Muscle layer of duodenum (tissue), 2 donors: ENCODE data around the gene TBRG4.
"Not testable (repeated sequence)": the region's sequence is repeated elsewhere in the genome, so short reads cannot be mapped to it uniquely, and the experiment has no call there.

Source experiments
- H3K27ac ChIP-seq: one replicate; pipeline ENCODE4 v1.7.0; 2013; ENCODE audit warnings: mild to moderate bottlenecking, low read length
- H3K27me3 ChIP-seq: one replicate; pipeline ENCODE4 v1.7.0; 2013; ENCODE audit warnings: low read depth, mild to moderate bottlenecking, control low read depth, low read length
- H3K36me3 ChIP-seq, 2 donors: one replicate each; pipeline ENCODE4 v1.7.0; 2013; ENCODE audit warnings: low read length in 2 of 2, control low read depth in 1 of 2, mild to moderate bottlenecking in 1 of 2; ENCODE audit not compliant: insufficient read depth in 2 of 2, control insufficient read depth in 1 of 2
- H3K4me1 ChIP-seq, 2 donors: one replicate each; pipeline ENCODE4 v1.7.0; 2013; ENCODE audit warnings: low read length in 2 of 2, mild to moderate bottlenecking in 2 of 2, control low read depth in 1 of 2, moderate library complexity in 1 of 2; ENCODE audit not compliant: insufficient read depth in 2 of 2, control insufficient read depth in 1 of 2
- H3K4me3 ChIP-seq, 2 donors: one replicate each; pipeline ENCODE4 v1.7.0; 2013; ENCODE audit warnings: low read length in 2 of 2, low read depth in 1 of 2, mild to moderate bottlenecking in 1 of 2
- H3K9me3 ChIP-seq, 2 donors: one replicate each; pipeline ENCODE4 v1.7.0; 2013; ENCODE audit warnings: low read length in 2 of 2, control low read depth in 1 of 2, mild to moderate bottlenecking in 1 of 2; ENCODE audit not compliant: control insufficient read depth in 1 of 2
- donor health status: healthy.

TBRG4 gene

GRCh38 chr7:45153861-45154260, 42.4 kb upstream of the TBRG4 start:
- H3K27me3 ChIP-seq, H3K4me3 ChIP-seq, H3K27ac ChIP-seq, H3K9me3 ChIP-seq, H3K36me3 ChIP-seq, H3K4me1 ChIP-seq: not testable (repeated sequence)

GRCh38 chr7:45153233-45153632, 41.7 kb upstream of the TBRG4 start:
- Histone ChIP-seq H3K36me3 (no peaks in the 10 kb centered on the region), H3K4me1 (peaks cover 0 to 4% of the 10 kb centered on the region in 2 donors), H3K4me3 (no peak overlapping the region), H3K27me3 (peaks cover 4% of the 10 kb centered on the region), H3K27ac (no peak overlapping the region), H3K9me3 (no peaks in the 10 kb centered on the region)

GRCh38 chr7:45151967-45152366, 40.5 kb upstream of the TBRG4 start:
- Histone ChIP-seq H3K27ac (no peak overlapping the region), H3K4me3 (no peak overlapping the region), H3K36me3 (no peaks in the 10 kb centered on the region), H3K9me3 (no peaks in the 10 kb centered on the region), H3K27me3 (peaks cover 1% of the 10 kb centered on the region), H3K4me1 (peaks cover 0 to 4% of the 10 kb centered on the region in 2 donors)

GRCh38 chr7:45151131-45151684, 39.7 kb upstream of the TBRG4 start:
- Histone ChIP-seq H3K4me1 (peaks cover 0 to 4% of the 10 kb centered on the region in 2 donors), H3K27ac (no peak overlapping the region), H3K9me3 (no peaks in the 10 kb centered on the region), H3K36me3 (no peaks in the 10 kb centered on the region), H3K4me3 (no peak overlapping the region), H3K27me3 (no peaks in the 10 kb centered on the region)

- Histone ChIP-seq H3K27ac (no peak overlapping the region), H3K4me3 (no peak overlapping the region), H3K36me3 (no peaks in the 10 kb centered on the region), H3K27me3 (no peaks in the 10 kb centered on the region), H3K9me3 (no peaks in the 10 kb centered on the region), H3K4me1 (peaks cover 0 to 4% of the 10 kb centered on the region in 2 donors)
These were observed 38.7 kb upstream of the TBRG4 start for GRCh38 chr7:45150199-45150598.

- Histone ChIP-seq H3K4me1 (peaks cover 0 to under 1% of the 10 kb centered on the region in 2 donors), H3K27me3 (no peaks in the 10 kb centered on the region), H3K27ac (no peak overlapping the region), H3K9me3 (no peaks in the 10 kb centered on the region), H3K36me3 (no peaks in the 10 kb centered on the region), H3K4me3 (no peak overlapping the region)
These were observed 38.1 kb upstream of the TBRG4 start for GRCh38 chr7:45149606-45150005.

GRCh38 chr7:45148653-45148973, 37.1 kb upstream of the TBRG4 start:
- Histone ChIP-seq H3K27ac (no peak overlapping the region), H3K36me3 (no peaks in the 10 kb centered on the region), H3K27me3 (no peaks in the 10 kb centered on the region), H3K9me3 (no peaks in the 10 kb centered on the region), H3K4me3 (no peak overlapping the region), H3K4me1 (no peaks in the 10 kb centered on the region)

- Histone ChIP-seq H3K27me3 (no peaks in the 10 kb centered on the region), H3K27ac (no peak overlapping the region)
These were observed 36.6 kb upstream of the TBRG4 start for GRCh38 chr7:45147858-45148652.

GRCh38 chr7:45146531-45147379, 35.3 kb upstream of the TBRG4 start:
- Histone ChIP-seq H3K9me3 (no peaks in the 10 kb centered on the region), H3K27ac (no peak overlapping the region), H3K27me3 (no peaks in the 10 kb centered on the region), H3K36me3 (no peaks in the 10 kb centered on the region), H3K4me1 (no peaks in the 10 kb centered on the region), H3K4me3 (no peak overlapping the region)

More at GRCh38 chr7:45147858-45148652, 36.6 kb upstream of the TBRG4 start:
- Histone ChIP-seq H3K36me3 (no peaks in the 10 kb centered on the region), H3K4me3 (no peak overlapping the region), H3K9me3 (no peaks in the 10 kb centered on the region), H3K4me1 (no peaks in the 10 kb centered on the region)

- Histone ChIP-seq H3K4me3 (no peak overlapping the region), H3K27ac (no peak overlapping the region), H3K27me3 (no peaks in the 10 kb centered on the region), H3K4me1 (no peaks in the 10 kb centered on the region), H3K9me3 (no peaks in the 10 kb centered on the region), H3K36me3 (no peaks in the 10 kb centered on the region)
These were observed 34.4 kb upstream of the TBRG4 start for GRCh38 chr7:45145881-45146280.

- Histone ChIP-seq H3K27ac (no peak overlapping the region), H3K36me3 (no peaks in the 10 kb centered on the region), H3K4me3 (no peak overlapping the region), H3K27me3 (no peaks in the 10 kb centered on the region), H3K4me1 (no peaks in the 10 kb centered on the region), H3K9me3 (no peaks in the 10 kb centered on the region)
These were observed 32.1 kb upstream of the TBRG4 start for GRCh38 chr7:45143616-45144015.
